Stimulated activated CD4-positive, alpha-beta T cell treated with anti-CD3 and anti-CD28 coated beads, TNF-alpha, amount 100 ng/mL, for 48 hours (primary cell): ENCODE measurements around the gene NHSL1.
"Not testable (repeated sequence)": the region's sequence is repeated elsewhere in the genome, so short reads cannot be mapped to it uniquely, and the experiment has no call there.

Experiments used
- DNase-seq, 3 donors: peaks; one replicate each; pipeline ENCODE4 v3.0.0-alpha.2; 2020; ENCODE audit warnings: low read depth in 3 of 3

The NHSL1 gene

GRCh38 chr6:138428944-138429598 lies 70.2 kb downstream of the NHSL1 start:
- DNase-seq, result peak in 1 of 3 donors; percentile 5

- no peak for DNase-seq
Observed at GRCh38 chr6:138427701-138428100, 71.6 kb downstream of the NHSL1 start.

GRCh38 chr6:138426500-138427123 lies 72.7 kb downstream of the NHSL1 start:
- DNase-seq, result no peak

- DNase-seq, result not testable (repeated sequence)
Observed at GRCh38 chr6:138425256-138425655, 74.0 kb downstream of the NHSL1 start.

GRCh38 chr6:138424004-138424904 lies 75.0 kb downstream of the NHSL1 start:
- no peak for DNase-seq

- DNase-seq, result no peak
Observed at GRCh38 chr6:138422861-138423260, 76.4 kb downstream of the NHSL1 start.

GRCh38 chr6:138421608-138422007 lies 77.7 kb downstream of the NHSL1 start:
- no peak for DNase-seq

GRCh38 chr6:138421089-138421488 lies 78.2 kb downstream of the NHSL1 start:
- DNase-seq, result no peak

GRCh38 chr6:138420356-138420755 lies 78.9 kb downstream of the NHSL1 start:
- no peak for DNase-seq

- no peak for DNase-seq
Observed at GRCh38 chr6:138419766-138420165, 79.5 kb downstream of the NHSL1 start.

GRCh38 chr6:138418118-138418742 lies 81.1 kb downstream of the NHSL1 start:
- DNase-seq, result no peak

- no peak for DNase-seq
Observed at GRCh38 chr6:138417493-138418117, 81.7 kb downstream of the NHSL1 start.

GRCh38 chr6:138416206-138416605 lies 83.1 kb downstream of the NHSL1 start:
- DNase-seq, result no peak

GRCh38 chr6:138415125-138415524 lies 84.2 kb downstream of the NHSL1 start:
- DNase-seq, result no peak

- DNase-seq, result no peak
Observed at GRCh38 chr6:138410972-138411880, 88.1 kb downstream of the NHSL1 start.

- DNase-seq, result no peak
Observed at GRCh38 chr6:138410048-138410735, 89.1 kb downstream of the NHSL1 start.

- no peak for DNase-seq
Observed at GRCh38 chr6:138406443-138406842, 92.9 kb downstream of the NHSL1 start.

- no peak for DNase-seq
Observed at GRCh38 chr6:138405816-138406413, 93.4 kb downstream of the NHSL1 start.

GRCh38 chr6:138404666-138405337 lies 94.5 kb downstream of the NHSL1 start:
- no peak for DNase-seq
